OCI-LY3 (cell line): ENCODE measurements around the gene ARHGAP5.

Experiments used
- H2AFZ ChIP-seq: fragments of 200-600, 300-600 bp; shearing (Covaris generic); 2 replicates; pipeline ENCODE4 v1.6.0; 2014; ENCODE audit warnings: antibody characterized with exemption, low read depth, low read length
- H3K27ac ChIP-seq: fragments of 200-600, 300-600 bp; sonication (generic); 2 replicates; pipeline ENCODE4 v1.5.1; 2014; ENCODE audit warnings: mild to moderate bottlenecking, low read length, moderate library complexity, mixed read lengths
- H3K27me3 ChIP-seq: fragments of 200-600, 300-600 bp; sonication (generic); 2 replicates; pipeline ENCODE4 v1.6.1; 2014; ENCODE audit warnings: low read depth, low read length, mixed read lengths
- H3K36me3 ChIP-seq: fragments of 200-600, 300-600 bp; sonication (generic); replicated peaks from 2 replicates; pipeline ENCODE3; 2014; ENCODE audit warnings: low read depth, low read length, mixed read lengths
- H3K4me1 ChIP-seq: fragments of 300-600, 200-600 bp; sonication (generic); 2 replicates; pipeline ENCODE4 v1.6.1; 2014; ENCODE audit warnings: low read length, mixed read lengths
- H3K4me2 ChIP-seq: fragments of 200-600, 300-600 bp; sonication (generic); 2 replicates; pipeline ENCODE4 v1.6.1; 2014; ENCODE audit warnings: low read length, mixed read lengths
- H3K4me3 ChIP-seq: fragments of 300-600, 200-600 bp; sonication (generic); 2 replicates; pipeline ENCODE4 v1.5.1; 2014; ENCODE audit warnings: antibody characterized with exemption, mild to moderate bottlenecking, low read length, moderate library complexity
- H3K79me2 ChIP-seq: fragments of 300-600, 200-600 bp; shearing (Covaris generic); 2 replicates; pipeline ENCODE4 v1.6.1; 2014; ENCODE audit warnings: mild to moderate bottlenecking, low read length, mixed read lengths
- H3K9ac ChIP-seq: fragments of 300-600, 200-600 bp; shearing (Covaris generic); 2 replicates; pipeline ENCODE4 v1.6.0; 2014; ENCODE audit warnings: mild to moderate bottlenecking, low read length, moderate library complexity
- H3K9me3 ChIP-seq: fragments of 200-600, 300-600 bp; shearing (Covaris generic); 2 replicates; pipeline ENCODE4 v1.6.1; 2014; ENCODE audit warnings: low read length, mixed read lengths; ENCODE audit not compliant: insufficient read depth
- H4K20me1 ChIP-seq: fragments of 200-600, 300-600 bp; sonication (generic); 2 replicates; pipeline ENCODE4 v1.6.1; 2016; ENCODE audit warnings: low read length, mixed read lengths; ENCODE audit not compliant: insufficient read depth
- EZH2phosphoT487 ChIP-seq: fragments of 200-600 bp; shearing (Covaris generic); IDR thresholded peaks from 2 replicates; pipeline ENCODE4 v1.6.1; 2018; ENCODE audit warnings: antibody characterized with exemption, mixed run types, low read depth
- TF ChIP-seq, protein P1 (sequence below): fragments of 200-600, 300-600 bp; sonication (generic); IDR thresholded peaks from 2 replicates; pipeline ENCODE4 v1.5.1; 2014; ENCODE audit warnings: antibody characterized with exemption, low read length, low read depth

Gene ARHGAP5

DNA sequence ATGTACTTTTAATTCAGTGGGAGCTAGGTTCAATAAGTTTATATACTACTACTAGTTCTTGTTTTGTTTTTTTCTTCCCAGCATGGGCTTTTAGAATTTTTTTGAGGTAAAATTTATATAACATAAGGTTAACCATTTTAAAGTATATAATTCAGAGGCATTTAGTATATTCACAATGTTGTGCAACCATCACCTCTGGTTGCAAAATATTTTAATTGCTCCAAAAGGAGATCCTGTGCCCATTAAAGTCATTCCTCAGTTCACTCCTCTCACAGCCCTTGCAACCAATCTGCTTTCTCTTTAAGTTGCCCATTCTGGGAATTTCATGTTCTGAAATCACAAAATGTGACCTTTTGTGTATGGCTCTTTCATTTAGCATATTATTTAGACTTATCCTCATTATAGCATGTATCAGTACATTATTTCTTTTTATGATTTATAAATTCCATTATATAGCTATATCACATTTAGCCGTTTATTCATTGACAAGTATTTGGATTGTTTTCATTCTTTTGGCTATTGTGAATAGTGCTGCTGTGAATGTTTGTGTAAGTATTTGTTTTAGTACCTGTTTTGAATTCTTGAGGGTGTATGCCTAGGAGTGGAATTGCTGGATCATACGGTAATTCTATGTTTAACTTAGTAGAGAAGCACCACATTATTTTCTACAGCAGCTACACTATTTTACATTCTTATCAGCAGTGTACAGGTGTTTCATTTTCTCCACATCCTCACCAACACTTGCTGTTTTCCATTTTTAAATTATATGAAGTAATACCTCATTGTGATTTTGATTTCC is 59.1 kb downstream of the ARHGAP5 start:
- H3K9ac ChIP-seq, result no peak overlapping the region
- H3K4me2 ChIP-seq, result no peak overlapping the region
- H3K36me3 ChIP-seq, result no peaks in the 10 kb centered on the region
- no peaks in the 10 kb centered on the region for H3K27me3 ChIP-seq
- no peak overlapping the region for H3K27ac ChIP-seq
- H3K4me3 ChIP-seq, result no peak overlapping the region
- no peak overlapping the region for H2AFZ ChIP-seq
- H3K4me1 ChIP-seq, result no peaks in the 10 kb centered on the region
- no peaks in the 10 kb centered on the region; the same call in 1 of the 2 replicates for H3K9me3 ChIP-seq
- no peaks in the 10 kb centered on the region for H4K20me1 ChIP-seq
- H3K79me2 ChIP-seq, result no peaks in the 10 kb centered on the region
- TF ChIP-seq, protein P1, sequence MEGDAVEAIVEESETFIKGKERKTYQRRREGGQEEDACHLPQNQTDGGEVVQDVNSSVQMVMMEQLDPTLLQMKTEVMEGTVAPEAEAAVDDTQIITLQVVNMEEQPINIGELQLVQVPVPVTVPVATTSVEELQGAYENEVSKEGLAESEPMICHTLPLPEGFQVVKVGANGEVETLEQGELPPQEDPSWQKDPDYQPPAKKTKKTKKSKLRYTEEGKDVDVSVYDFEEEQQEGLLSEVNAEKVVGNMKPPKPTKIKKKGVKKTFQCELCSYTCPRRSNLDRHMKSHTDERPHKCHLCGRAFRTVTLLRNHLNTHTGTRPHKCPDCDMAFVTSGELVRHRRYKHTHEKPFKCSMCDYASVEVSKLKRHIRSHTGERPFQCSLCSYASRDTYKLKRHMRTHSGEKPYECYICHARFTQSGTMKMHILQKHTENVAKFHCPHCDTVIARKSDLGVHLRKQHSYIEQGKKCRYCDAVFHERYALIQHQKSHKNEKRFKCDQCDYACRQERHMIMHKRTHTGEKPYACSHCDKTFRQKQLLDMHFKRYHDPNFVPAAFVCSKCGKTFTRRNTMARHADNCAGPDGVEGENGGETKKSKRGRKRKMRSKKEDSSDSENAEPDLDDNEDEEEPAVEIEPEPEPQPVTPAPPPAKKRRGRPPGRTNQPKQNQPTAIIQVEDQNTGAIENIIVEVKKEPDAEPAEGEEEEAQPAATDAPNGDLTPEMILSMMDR, result no peak
- no peak for TF ChIP-seq EZH2phosphoT487

DNA sequence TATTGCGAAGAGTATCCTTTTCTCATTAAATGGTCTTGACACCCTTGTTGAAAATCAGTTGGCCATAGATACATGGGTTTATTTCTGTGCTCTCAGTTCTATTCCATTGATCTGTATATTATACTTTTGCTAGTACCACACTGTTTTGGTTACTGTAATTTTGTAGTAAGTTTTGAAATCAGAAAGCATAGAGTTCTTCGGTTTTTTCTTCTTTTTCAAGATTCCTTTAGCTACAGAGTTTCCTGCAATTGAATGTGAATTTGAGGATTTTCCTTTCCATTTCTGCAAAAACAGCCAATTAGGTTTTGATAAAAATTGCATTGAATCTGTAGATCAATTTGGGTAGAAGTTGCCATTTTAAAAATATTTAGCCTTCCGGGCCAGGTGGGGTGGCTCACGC is 60.2 kb downstream of the ARHGAP5 start:
- TF ChIP-seq EZH2phosphoT487, result no peak
- TF ChIP-seq, protein P1, result no peak
- Histone ChIP-seq H3K27me3 (no peaks in the 10 kb centered on the region), H2AFZ (no peak overlapping the region), H3K4me3 (no peak overlapping the region), H4K20me1 (no peaks in the 10 kb centered on the region), H3K9me3 (no peaks in the 10 kb centered on the region; the same call in 1 of the 2 replicates), H3K4me1 (no peaks in the 10 kb centered on the region), H3K36me3 (no peaks in the 10 kb centered on the region), H3K9ac (no peak overlapping the region), H3K79me2 (no peaks in the 10 kb centered on the region), H3K4me2 (no peak overlapping the region), H3K27ac (no peak overlapping the region)

DNA sequence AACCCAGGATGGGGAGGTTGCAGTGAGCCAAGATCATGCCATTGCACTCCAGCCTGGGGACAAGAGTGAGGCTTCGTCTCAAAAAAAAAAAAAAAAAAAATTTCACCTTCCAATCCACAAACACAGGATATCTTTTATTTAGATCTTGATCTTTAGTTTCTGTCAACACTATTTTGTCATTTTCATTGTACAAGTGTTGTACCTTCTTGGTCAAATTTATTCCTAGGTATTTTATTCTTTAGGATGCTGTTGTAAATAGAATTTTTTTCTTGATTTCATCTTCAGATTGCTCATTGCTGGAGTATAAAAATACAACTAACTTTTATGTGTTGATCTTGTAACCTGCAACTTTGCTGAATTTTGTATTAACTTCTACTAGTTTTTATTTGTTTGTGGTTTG is 60.8 kb downstream of the ARHGAP5 start:
- Histone ChIP-seq H4K20me1 (no peaks in the 10 kb centered on the region), H3K36me3 (no peaks in the 10 kb centered on the region), H3K27me3 (no peaks in the 10 kb centered on the region), H2AFZ (no peak overlapping the region), H3K4me1 (no peaks in the 10 kb centered on the region), H3K27ac (no peak overlapping the region), H3K79me2 (no peaks in the 10 kb centered on the region), H3K9ac (no peak overlapping the region), H3K4me3 (no peak overlapping the region), H3K9me3 (no peaks in the 10 kb centered on the region; the same call in 1 of the 2 replicates), H3K4me2 (no peak overlapping the region)
- TF ChIP-seq, protein P1, result no peak
- no peak for TF ChIP-seq EZH2phosphoT487

DNA sequence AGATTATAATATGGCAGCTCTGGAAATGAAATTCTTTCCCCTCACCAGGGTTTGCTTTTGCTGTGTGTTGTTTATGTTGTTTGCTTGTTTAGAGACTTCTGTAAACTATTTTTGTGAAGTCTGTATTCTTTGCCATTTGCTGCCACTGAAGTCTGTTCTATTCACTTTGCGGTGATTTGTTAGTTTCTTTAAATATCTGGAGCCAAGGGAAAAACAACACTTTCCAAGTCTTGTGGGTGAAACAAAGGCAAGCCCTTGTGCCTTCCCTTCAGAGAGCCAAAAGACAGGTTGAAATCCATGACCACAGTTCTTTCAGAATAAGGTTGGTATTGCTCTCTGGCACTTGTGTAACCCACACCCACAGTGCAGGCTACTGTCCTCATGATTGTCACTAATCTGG is 65.2 kb downstream of the ARHGAP5 start:
- Histone ChIP-seq H3K9ac (no peak overlapping the region), H3K36me3 (no peaks in the 10 kb centered on the region), H3K79me2 (no peaks in the 10 kb centered on the region), H3K9me3 (no peaks in the 10 kb centered on the region; the same call in 1 of the 2 replicates), H2AFZ (no peak overlapping the region), H3K27ac (no peak overlapping the region), H3K4me1 (no peaks in the 10 kb centered on the region), H4K20me1 (no peaks in the 10 kb centered on the region), H3K27me3 (no peaks in the 10 kb centered on the region), H3K4me3 (no peak overlapping the region), H3K4me2 (no peak overlapping the region)
- no peak for TF ChIP-seq EZH2phosphoT487
- TF ChIP-seq, protein P1, result no peak
